Spleen (tissue), 7 donors: ENCODE measurements around the gene PITX1.

Experiments used
- CTCF ChIP-seq, 11 experiments: fragments of 200-600 bp in 7 of 11; fragments of 450-650 bp in 4 of 11; sonication (generic) in 4 of 11; IDR thresholded peaks in 8 of 11; conservative IDR thresholded peaks in 3 of 11; 1 replicate in 7 of 11; 2 replicates in 4 of 11; pipeline versions ENCODE4 v1.4.0 to v1.8.0; 2016 to 2021; ENCODE audit warnings: antibody characterized with exemption in 11 of 11, inconsistent platforms in 4 of 11, mild to moderate bottlenecking in 1 of 11
- POLR2A ChIP-seq, 3 donors: fragments of 450-650 bp; IDR thresholded peaks; one replicate each; pipeline ENCODE4 v1.5.1; 2017; ENCODE audit warnings: antibody characterized with exemption in 3 of 3, mild to moderate bottlenecking in 1 of 3
- POLR2AphosphoS5 ChIP-seq, 3 donors: sonication (generic); formaldehyde crosslinking; IDR thresholded peaks; one replicate each; pipeline ENCODE4 v1.5.1; 2017; ENCODE audit warnings: antibody characterized with exemption in 3 of 3
- donor health status: DM: no; HTN: no; CAD: no; lungs with moderate emphysema.
- donor health status: DM: no; HTN: no; CAD: no.
- donor health status: DM: no; HTN: no; CAD: no.

GRCh38 chr5:135066781-135067180 is 32.8 kb upstream of the PITX1 start:
- no peak for TF ChIP-seq CTCF (IDR thresholded peaks at IDR 0.05 in 8 of 11, conservative IDR thresholded peaks at IDR 0.05 in 3 of 11)
- TF ChIP-seq POLR2A (IDR thresholded peaks at IDR 0.05): no peak
- TF ChIP-seq POLR2AphosphoS5 (IDR thresholded peaks at IDR 0.05): no peak
